Astrocyte (in vitro differentiated cells and primary cell): ENCODE data around the gene NXN. TPM values are rescaled to one million over a fixed set of nuclear protein-coding genes. Genes with fewer than 3 reads are reported as not detected.

ENCODE experiments used
- DNase-seq: peaks from one replicate; pipeline ENCODE4 v3.0.0-alpha.2; 2010; ENCODE audit warnings: low read depth
- FAIRE-seq: peaks from 2 replicates; lab custom pipeline; 2011; peaks lifted over from hg19 to GRCh38; lab: Jason Lieb, UNC
- H2AFZ ChIP-seq: 2 replicates; pipeline ENCODE4 v1.6.0; 2012; ENCODE audit warnings: low read depth, low read length, inconsistent platforms
- H3K27ac ChIP-seq: 2 replicates; pipeline ENCODE4 v1.5.1; 2011; ENCODE audit warnings: low read depth, low read length, inconsistent platforms
- H3K27me3 ChIP-seq: 2 replicates; pipeline ENCODE4 v1.6.0; 2011; ENCODE audit warnings: low read length, inconsistent platforms; ENCODE audit not compliant: insufficient read depth
- H3K36me3 ChIP-seq: 2 replicates; pipeline ENCODE4 v1.5.1; 2011; ENCODE audit warnings: low read length, inconsistent platforms; ENCODE audit not compliant: insufficient read depth
- H3K4me1 ChIP-seq: 2 replicates; pipeline ENCODE4 v1.5.1; 2011; ENCODE audit warnings: low read length, inconsistent platforms; ENCODE audit not compliant: insufficient read depth
- H3K4me2 ChIP-seq: 2 replicates; pipeline ENCODE4 v1.6.0; 2012; ENCODE audit warnings: low read length, inconsistent platforms
- H3K4me3 ChIP-seq: 2 replicates; pipeline ENCODE4 v1.5.1; 2011; ENCODE audit warnings: low read depth, mild to moderate bottlenecking, low read length, inconsistent platforms; ENCODE audit not compliant: insufficient read depth
- H3K79me2 ChIP-seq: 2 replicates; pipeline ENCODE4 v1.6.0; 2012; ENCODE audit warnings: mild to moderate bottlenecking, low read length, inconsistent platforms; ENCODE audit not compliant: insufficient read depth
- H3K9ac ChIP-seq: 2 replicates; pipeline ENCODE4 v1.6.0; 2012; ENCODE audit warnings: mild to moderate bottlenecking, low read length, inconsistent platforms
- H3K9me3 ChIP-seq: 2 replicates; pipeline ENCODE4 v1.5.1; 2012; ENCODE audit warnings: low read depth, mild to moderate bottlenecking, low read length, inconsistent platforms; ENCODE audit not compliant: insufficient read depth
- H4K20me1 ChIP-seq: 2 replicates; pipeline ENCODE4 v1.6.0; 2012; ENCODE audit warnings: low read length, inconsistent platforms; ENCODE audit not compliant: insufficient read depth
- H3K27ac Mint-ChIP-seq: one replicate; pipeline ENCODE4 v1.8.0; 2021; ENCODE audit warnings: mild to moderate bottlenecking, mixed read lengths; ENCODE audit not compliant: unreplicated experiment
- H3K27me3 Mint-ChIP-seq: one replicate; pipeline ENCODE4 v1.8.0; 2021; ENCODE audit warnings: low read depth, mixed read lengths; ENCODE audit not compliant: unreplicated experiment
- H3K36me3 Mint-ChIP-seq: one replicate; pipeline ENCODE4 v1.8.0; 2021; ENCODE audit warnings: low read depth, mixed read lengths; ENCODE audit not compliant: unreplicated experiment
- H3K4me1 Mint-ChIP-seq: one replicate; pipeline ENCODE4 v1.8.0; 2021; ENCODE audit warnings: low read depth, mixed read lengths; ENCODE audit not compliant: unreplicated experiment
- H3K4me3 Mint-ChIP-seq: one replicate; pipeline ENCODE4 v1.8.0; 2021; ENCODE audit warnings: mild to moderate bottlenecking, moderate library complexity, mixed read lengths; ENCODE audit not compliant: unreplicated experiment
- H3K9me3 Mint-ChIP-seq: one replicate; pipeline ENCODE4 v1.8.0; 2021; ENCODE audit warnings: mild to moderate bottlenecking, mixed read lengths; ENCODE audit not compliant: unreplicated experiment
- CTCF ChIP-seq: IDR thresholded peaks from 2 replicates; pipeline ENCODE4 v1.5.1; 2011; ENCODE audit warnings: low read depth, mild to moderate bottlenecking, inconsistent platforms, low read length, moderate library complexity; ENCODE audit not compliant: insufficient read depth
- EZH2 ChIP-seq: IDR thresholded peaks from 2 replicates; pipeline ENCODE4 v1.6.1; 2012; ENCODE audit warnings: mild to moderate bottlenecking, low read length, inconsistent platforms; ENCODE audit not compliant: insufficient read depth
- total RNA-seq: library from RNA; stranded (reverse); gene quantifications from 2 replicates; pipeline ENCODE4 v1.2.1, GENCODE V29; 2021

NXN gene
- total RNA-seq, 1 donor from 2014 or later = 104 TPM

DNA sequence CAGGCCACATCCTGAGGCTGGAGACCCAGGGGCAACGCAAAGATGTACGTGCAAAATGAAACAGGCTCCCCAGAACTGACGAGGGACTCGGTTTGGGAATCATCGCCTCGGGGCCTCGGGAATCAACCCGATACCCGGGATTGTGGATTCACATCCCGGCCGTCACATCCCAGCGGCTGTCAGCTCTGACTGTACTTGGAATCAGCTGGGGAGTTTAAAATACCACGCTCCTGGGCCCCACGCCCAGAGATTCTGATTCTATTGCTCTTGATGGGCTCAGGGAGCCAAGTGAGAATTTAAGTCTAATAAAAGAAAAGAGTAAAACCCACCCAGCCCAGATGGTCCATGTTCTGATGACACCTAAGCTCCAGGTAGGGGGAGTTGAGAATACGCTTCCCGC is 155.2 kb downstream of the NXN start:
- Mint-ChIP-seq H3K4me1 (no peaks in the 10 kb centered on the region), H3K9me3 (no peaks in the 10 kb centered on the region), H3K4me3 (no peak overlapping the region), H3K27me3 (no peaks in the 10 kb centered on the region), H3K36me3 (peaks cover 40% of the 10 kb centered on the region), H3K27ac (no peak overlapping the region)
- Histone ChIP-seq H3K9ac (no peak overlapping the region), H3K27ac (no peak overlapping the region), H3K9me3 (no peaks in the 10 kb centered on the region), H3K36me3 (peaks cover 3% of the 10 kb centered on the region), H3K4me2 (no peak overlapping the region), H4K20me1 (peaks cover 43% of the 10 kb centered on the region), H3K4me1 (peaks cover 3% of the 10 kb centered on the region), H3K4me3 (no peak overlapping the region), H3K79me2 (peaks cover 12% of the 10 kb centered on the region), H2AFZ (no peak overlapping the region), H3K27me3 (no peaks in the 10 kb centered on the region)
- DNase-seq (no peak), FAIRE-seq (no peak)
- TF ChIP-seq EZH2 (no peak), CTCF (no peak)

- Histone ChIP-seq H3K79me2 (peaks cover 12% of the 10 kb centered on the region), H3K36me3 (peaks cover 3% of the 10 kb centered on the region), H3K4me2 (no peak overlapping the region), H3K9me3 (no peaks in the 10 kb centered on the region), H3K4me1 (no peaks in the 10 kb centered on the region), H4K20me1 (peaks cover 36% of the 10 kb centered on the region), H2AFZ (no peak overlapping the region), H3K9ac (no peak overlapping the region), H3K4me3 (no peak overlapping the region), H3K27ac (no peak overlapping the region), H3K27me3 (no peaks in the 10 kb centered on the region)
- Mint-ChIP-seq H3K4me3 (no peak overlapping the region), H3K27me3 (no peaks in the 10 kb centered on the region), H3K27ac (no peak overlapping the region), H3K9me3 (no peaks in the 10 kb centered on the region), H3K4me1 (no peaks in the 10 kb centered on the region), H3K36me3 (peaks cover 35% of the 10 kb centered on the region)
- no peak for DNase-seq
- TF ChIP-seq EZH2 = no peak
- no peak for TF ChIP-seq CTCF
- FAIRE-seq = no peak
Observed at GRCh38 chr17:823501-823902, 156.1 kb downstream of the NXN start.

GRCh38 chr17:819251-819650 is 160.3 kb downstream of the NXN start:
- no peak overlapping the region for H3K4me2 ChIP-seq
- H3K27me3 ChIP-seq = no peaks in the 10 kb centered on the region
- H4K20me1 ChIP-seq = peaks cover 15% of the 10 kb centered on the region
- no peak overlapping the region for H3K4me3 Mint-ChIP-seq
- no peak for DNase-seq
- no peak for FAIRE-seq
- H3K9ac ChIP-seq = no peak overlapping the region
- no peak overlapping the region for H3K4me3 ChIP-seq
- H3K27ac ChIP-seq = no peak overlapping the region
- peaks cover 9% of the 10 kb centered on the region for H3K36me3 ChIP-seq
- no peaks in the 10 kb centered on the region for H3K9me3 Mint-ChIP-seq
- no peaks in the 10 kb centered on the region for H3K79me2 ChIP-seq
- H3K36me3 Mint-ChIP-seq = peaks cover 37% of the 10 kb centered on the region
- H3K4me1 ChIP-seq = no peaks in the 10 kb centered on the region
- H2AFZ ChIP-seq = no peak overlapping the region
- H3K27ac Mint-ChIP-seq = no peak overlapping the region
- no peaks in the 10 kb centered on the region for H3K9me3 ChIP-seq
- TF ChIP-seq EZH2 (no peak), CTCF (no peak)
- H3K27me3 Mint-ChIP-seq = no peaks in the 10 kb centered on the region
- no peaks in the 10 kb centered on the region for H3K4me1 Mint-ChIP-seq
